Left kidney (tissue), 2 donors: ENCODE results near the gene SARDH. TPM values are rescaled to one million over a fixed set of nuclear protein-coding genes. Genes with fewer than 3 reads are reported as not detected.

Experiments
- DNase-seq: peaks from one replicate; pipeline ENCODE4 v3.0.0-alpha.2; 2013
- polyA plus RNA-seq: library from polyadenylated mRNA; unstranded; fragments of 120-200 nt; gene quantifications from one replicate; pipeline ENCODE4 v1.2.1, GENCODE V29; 2013; ENCODE audit not compliant: insufficient read length

SARDH gene
- polyA plus RNA-seq, 1 donor: 9.6 TPM

GRCh38 chr9:133669182-133669801 lies 68.9 kb downstream of the SARDH start:
- DNase-seq: no peak

GRCh38 chr9:133667759-133668450 lies 70.2 kb downstream of the SARDH start:
- no peak for DNase-seq

DNA sequence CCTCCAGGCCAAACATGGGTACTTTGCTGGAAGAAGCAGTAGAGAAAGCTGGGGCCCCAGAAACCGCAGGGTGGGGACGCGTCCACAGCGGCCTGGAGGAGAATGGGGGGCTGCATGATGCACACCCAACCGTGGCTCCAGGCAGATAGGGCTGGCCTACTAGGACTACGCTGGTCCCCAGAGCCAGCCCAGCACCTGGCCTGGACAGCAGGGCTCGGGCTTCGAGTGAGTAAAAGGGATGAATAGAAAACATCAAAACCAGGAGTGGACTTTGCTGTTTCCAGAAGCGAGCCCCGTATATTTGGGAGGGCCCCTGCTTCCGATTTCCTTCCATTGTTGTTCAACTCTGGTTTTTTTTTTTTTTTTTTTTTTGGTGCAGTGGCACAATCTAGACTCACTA lies 71.3 kb downstream of the SARDH start:
- DNase-seq: no peak

- no peak for DNase-seq
These were observed 71.8 kb downstream of the SARDH start for GRCh38 chr9:133666387-133666786.

DNA sequence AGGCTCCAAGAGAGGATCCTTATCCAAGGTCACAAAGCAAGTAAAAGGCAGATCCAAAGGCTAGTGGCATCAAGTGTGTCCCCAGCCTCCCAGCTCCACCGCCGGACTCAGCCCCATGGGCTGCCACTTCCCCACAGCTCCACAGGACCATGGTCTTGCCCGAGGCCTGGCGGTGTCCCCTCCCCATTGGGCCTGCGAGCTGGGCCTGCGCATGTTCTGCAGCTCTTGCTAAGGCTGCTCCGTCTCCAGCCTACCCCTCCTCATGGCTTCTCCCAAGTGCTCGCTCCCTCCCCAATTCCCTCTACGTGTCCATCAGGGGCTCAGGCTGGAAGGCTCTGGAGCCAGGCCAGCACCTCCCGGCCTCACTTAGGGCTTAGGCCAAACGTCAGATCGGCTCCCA lies 72.6 kb downstream of the SARDH start:
- DNase-seq: no peak

DNA sequence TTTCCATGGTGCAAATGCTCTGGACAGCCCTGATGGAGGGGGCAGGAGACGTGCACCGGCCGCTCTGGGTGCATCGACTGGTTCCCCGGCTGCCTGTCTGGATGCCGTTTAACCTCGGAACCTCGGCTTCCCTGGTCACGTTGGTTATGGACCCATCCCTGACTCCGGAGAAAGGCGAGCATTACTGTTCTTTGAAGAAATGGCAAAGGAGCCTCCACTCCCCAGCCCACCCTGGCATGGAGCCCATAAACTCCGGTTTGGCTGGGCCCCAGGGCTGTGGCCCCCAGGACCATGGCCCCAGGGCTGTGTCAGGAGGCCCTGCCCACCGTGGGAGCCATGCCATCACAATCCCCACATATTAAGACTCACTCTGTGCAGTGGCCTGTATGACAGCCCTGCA lies 73.1 kb downstream of the SARDH start:
- DNase-seq: no peak

DNA sequence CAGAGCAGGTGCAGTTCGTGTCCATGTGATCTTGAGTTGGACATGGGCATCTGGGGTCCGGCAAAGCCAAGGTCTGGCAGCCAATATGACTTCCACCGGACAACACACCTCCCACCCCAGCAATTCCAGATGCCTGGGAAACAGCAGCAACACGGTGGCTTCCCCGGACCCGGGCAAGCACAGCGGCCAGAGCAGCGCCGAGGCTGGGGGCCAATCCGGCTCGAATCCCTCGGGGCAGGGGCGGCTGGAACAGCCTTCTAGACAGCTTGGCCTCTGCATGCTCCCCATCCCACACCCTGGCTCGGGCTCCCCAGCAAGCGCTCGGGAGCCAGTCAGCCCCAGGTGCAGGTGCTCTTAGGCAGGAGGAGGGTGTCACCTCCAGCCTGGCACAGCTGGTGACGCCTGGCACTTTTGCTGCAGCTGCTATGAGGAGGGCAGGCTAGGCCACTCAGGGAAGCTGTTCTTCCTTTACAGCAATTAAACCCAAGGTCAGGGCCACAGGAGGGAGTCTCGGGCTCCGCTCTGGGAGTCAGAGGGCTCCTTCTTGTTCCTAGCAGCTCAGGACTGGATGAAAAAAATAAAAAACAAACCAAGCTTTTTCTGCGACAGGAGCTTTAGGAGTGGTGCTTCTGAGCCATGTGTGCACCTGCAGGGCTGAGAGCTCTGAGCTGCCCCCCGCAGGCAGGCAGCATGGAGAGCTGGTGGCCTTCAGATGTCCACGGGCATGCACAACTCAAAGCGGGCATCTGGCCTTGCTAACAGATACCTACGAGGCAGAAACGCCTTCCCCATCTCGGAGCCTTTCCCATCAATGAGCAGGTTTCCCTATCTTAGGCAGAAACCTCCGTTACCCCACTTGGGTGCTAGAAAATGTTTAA lies 73.7 kb downstream of the SARDH start:
- no peak for DNase-seq

GRCh38 chr9:133661846-133662540 lies 76.2 kb downstream of the SARDH start:
- no peak for DNase-seq

GRCh38 chr9:133659516-133659915 lies 78.6 kb downstream of the SARDH start:
- no peak for DNase-seq

GRCh38 chr9:133658442-133659431 lies 79.4 kb downstream of the SARDH start:
- no peak for DNase-seq

GRCh38 chr9:133657120-133657661 lies 81.0 kb downstream of the SARDH start:
- no peak for DNase-seq

GRCh38 chr9:133656211-133657119 lies 81.7 kb downstream of the SARDH start:
- DNase-seq: no peak

GRCh38 chr9:133655701-133656100 lies 82.5 kb downstream of the SARDH start:
- DNase-seq: no peak

- no peak for DNase-seq
These were observed 83.2 kb downstream of the SARDH start for GRCh38 chr9:133654736-133655657.

DNA sequence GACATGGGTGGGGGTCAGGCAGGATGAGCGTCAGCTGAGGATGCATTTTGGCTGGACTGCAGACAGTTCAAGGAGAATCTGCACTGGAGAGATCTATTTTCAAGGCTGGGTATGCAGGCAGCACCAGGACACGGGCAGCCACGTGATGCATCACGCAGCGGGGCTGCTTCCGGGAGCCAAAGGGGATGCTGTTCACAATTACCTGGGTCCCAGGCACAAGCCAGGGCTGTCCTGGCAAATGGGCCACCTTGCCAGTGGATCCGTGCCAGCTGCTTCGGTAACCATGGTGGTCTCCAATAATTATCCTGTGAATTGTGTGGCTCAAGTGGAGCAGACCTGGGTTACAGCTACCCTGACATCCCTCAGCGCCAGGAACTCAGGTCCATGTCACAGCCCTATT lies 84.5 kb downstream of the SARDH start:
- DNase-seq: no peak

DNA sequence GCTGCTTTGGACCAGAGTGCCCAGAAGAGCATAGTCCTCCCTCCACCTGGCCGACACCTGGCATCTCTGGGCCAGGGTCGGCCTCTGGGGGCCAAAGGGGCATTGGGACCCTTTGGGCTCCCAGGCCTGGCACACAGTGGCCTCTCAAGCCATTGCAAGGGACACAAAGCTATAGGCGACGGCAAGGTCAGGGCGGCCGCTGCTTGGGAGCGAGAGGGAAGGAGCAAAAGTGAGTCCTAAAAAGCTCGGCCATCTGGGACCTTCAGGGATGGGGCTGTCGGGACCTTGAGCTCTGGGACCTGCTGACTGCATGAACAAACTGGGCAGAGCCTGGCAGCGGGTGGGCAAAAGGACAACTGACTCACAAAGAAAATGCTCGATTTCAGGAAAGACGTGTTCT lies 88.1 kb downstream of the SARDH start:
- no peak for DNase-seq

GRCh38 chr9:133649194-133649593 lies 89.0 kb downstream of the SARDH start:
- no peak for DNase-seq

GRCh38 chr9:133647765-133648469 lies 90.2 kb downstream of the SARDH start:
- no peak for DNase-seq
